ENCODE data around the gene KLHL2. TPM values are rescaled to one million over a fixed set of nuclear protein-coding genes. Genes with fewer than 3 reads are reported as not detected.
"Not testable (repeated sequence)": the region's sequence is repeated elsewhere in the genome, so short reads cannot be mapped to it uniquely, and the experiment has no call there.

The KLHL2 gene
- total RNA-seq, 2 donors from 2014 or later = 23.8 to 26.6 TPM

GRCh38 chr4:165221993-165222650 is 14.8 kb downstream of the KLHL2 start:
- DNase-seq (ENCODE audit: low spot score); intact Hi-C loops (cut with DNase I): not testable (repeated sequence)

DNA sequence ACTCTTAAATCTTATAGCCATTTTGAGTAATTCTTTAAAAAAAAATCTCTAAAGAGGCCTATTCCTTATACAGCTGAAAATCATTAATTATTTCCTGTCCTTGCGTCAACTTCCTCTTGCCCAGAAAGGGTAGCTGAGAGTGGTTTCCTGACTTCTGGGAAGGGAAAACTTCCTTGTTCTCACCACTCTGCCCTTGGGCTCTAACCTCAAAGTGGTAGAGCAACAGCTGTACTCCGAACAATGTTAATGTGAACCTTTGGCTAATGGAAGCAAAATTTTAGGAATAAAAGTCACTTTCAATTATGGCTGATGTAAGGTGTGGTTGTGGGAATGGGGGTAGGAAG is 15.3 kb downstream of the KLHL2 start:
- no peak for DNase-seq (ENCODE audit: low spot score)
- intact Hi-C loops (cut with DNase I) = no loop called here

- intact Hi-C loops (cut with DNase I); DNase-seq (ENCODE audit: low spot score): not testable (repeated sequence)
Observed at GRCh38 chr4:165227401-165227800, 20.0 kb downstream of the KLHL2 start.

GRCh38 chr4:165229490-165230200 is 22.3 kb downstream of the KLHL2 start:
- intact Hi-C loops (cut with DNase I); DNase-seq (ENCODE audit: low spot score): not testable (repeated sequence)

GRCh38 chr4:165232623-165233433 is 25.5 kb downstream of the KLHL2 start:
- not testable (repeated sequence) for DNase-seq (ENCODE audit: low spot score)

GRCh38 chr4:165234766-165235165 is 27.4 kb downstream of the KLHL2 start:
- no peak for DNase-seq (ENCODE audit: low spot score)
- intact Hi-C loops (cut with DNase I) = no loop called here

More at GRCh38 chr4:165232623-165233433, 25.5 kb downstream of the KLHL2 start:
- intact Hi-C loops (cut with DNase I) = not testable (repeated sequence)

- intact Hi-C loops (cut with DNase I); DNase-seq (ENCODE audit: low spot score): not testable (repeated sequence)
Observed at GRCh38 chr4:165236852-165237251, 29.5 kb downstream of the KLHL2 start.

DNA sequence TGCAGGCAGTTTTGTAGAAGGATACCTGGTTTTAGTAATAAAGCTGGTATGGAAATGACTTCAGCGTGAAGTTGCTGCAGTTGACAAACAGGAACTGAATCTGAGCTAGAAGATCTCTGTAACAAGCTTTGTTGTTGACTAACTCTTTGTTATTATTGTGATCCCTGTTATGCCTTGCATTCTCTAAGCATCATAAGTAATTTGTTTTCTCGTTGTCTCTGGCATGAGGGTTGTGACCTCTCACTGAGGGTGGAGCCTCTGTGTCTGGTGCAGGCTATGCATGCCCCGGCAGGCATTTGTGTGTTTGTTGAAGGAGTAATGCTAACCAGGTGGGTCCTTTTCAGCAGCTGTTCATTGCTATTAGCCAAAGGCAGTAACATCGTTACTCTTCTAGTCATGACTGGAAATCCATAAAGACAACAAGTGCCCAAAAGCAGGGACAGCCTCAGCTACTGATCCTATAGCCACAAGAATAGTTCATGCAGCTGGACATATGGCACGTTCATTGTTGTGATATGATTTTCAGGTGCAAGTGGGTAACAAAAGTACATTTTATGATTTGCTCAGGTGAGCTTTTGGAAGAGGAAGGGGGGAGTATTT is 30.8 kb downstream of the KLHL2 start:
- DNase-seq (ENCODE audit: low spot score); intact Hi-C loops (cut with DNase I): not testable (repeated sequence)

DNA sequence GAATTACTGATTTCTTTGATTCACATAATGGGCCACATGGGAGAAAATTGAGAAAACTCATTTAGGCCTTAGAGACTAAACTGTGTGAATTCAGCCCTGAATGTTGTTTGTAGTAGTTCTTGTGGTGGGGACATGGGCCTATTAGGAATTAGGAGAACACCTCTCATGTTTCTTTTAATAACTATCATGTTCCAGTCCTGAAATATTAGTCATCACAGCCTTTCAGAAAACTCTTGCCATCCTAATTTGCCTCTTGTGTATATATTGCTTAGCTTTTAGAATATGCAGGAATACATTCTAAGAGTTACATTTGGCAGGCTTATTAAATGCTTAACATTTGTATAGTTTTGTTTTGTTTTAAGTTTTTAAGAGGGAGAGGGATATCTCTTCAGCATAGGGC is 33.4 kb downstream of the KLHL2 start:
- intact Hi-C loops (cut with DNase I); DNase-seq (ENCODE audit: low spot score): not testable (repeated sequence)

DNA sequence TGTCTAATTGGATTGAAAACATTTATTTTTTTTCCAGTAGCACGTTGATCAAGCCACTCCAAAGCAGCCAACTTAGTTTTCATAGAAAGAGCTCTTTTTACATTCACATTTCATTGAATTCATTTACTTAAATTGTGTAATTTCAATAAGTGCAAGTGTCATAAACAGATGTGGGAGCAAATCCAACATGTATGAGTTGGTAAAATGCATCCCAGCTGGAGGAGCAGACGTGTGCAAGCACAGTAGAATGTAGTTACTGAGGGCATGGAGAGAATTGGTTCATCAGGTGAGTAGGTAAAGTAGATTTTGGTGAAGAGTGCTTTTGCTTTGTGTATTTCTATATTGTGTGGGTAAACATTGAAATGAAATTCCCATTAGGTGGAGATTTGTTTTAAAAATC is 36.8 kb downstream of the KLHL2 start:
- DNase-seq (ENCODE audit: low spot score); intact Hi-C loops (cut with DNase I): not testable (repeated sequence)

GRCh38 chr4:165244587-165245186 is 37.3 kb downstream of the KLHL2 start:
- intact Hi-C loops (cut with DNase I) = not testable (repeated sequence)

GRCh38 chr4:165248102-165248501 is 40.7 kb downstream of the KLHL2 start:
- no peak for DNase-seq (ENCODE audit: low spot score)
- intact Hi-C loops (cut with DNase I) = no loop called here

More at GRCh38 chr4:165244587-165245186, 37.3 kb downstream of the KLHL2 start:
- DNase-seq (ENCODE audit: low spot score) = not testable (repeated sequence)

DNA sequence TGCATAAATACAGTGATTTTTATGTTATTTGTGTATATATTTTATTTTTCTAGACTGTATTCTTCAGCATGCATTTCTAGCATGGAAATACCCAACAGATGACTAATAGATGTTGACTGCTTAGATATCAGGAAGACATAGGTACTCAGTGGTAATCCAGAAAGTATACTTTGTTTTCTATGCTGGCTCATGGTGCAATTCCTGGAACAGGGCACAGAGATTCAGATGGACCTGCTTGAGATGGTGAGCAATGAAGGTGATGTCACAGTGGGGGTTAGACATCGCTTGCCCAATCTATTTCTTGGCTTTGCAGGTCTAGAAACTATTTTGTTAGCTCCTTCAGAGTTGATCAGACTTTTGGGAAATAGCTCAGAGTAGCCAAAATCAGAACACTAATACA is 41.5 kb downstream of the KLHL2 start:
- intact Hi-C loops (cut with DNase I); DNase-seq (ENCODE audit: low spot score): not testable (repeated sequence)

DNA sequence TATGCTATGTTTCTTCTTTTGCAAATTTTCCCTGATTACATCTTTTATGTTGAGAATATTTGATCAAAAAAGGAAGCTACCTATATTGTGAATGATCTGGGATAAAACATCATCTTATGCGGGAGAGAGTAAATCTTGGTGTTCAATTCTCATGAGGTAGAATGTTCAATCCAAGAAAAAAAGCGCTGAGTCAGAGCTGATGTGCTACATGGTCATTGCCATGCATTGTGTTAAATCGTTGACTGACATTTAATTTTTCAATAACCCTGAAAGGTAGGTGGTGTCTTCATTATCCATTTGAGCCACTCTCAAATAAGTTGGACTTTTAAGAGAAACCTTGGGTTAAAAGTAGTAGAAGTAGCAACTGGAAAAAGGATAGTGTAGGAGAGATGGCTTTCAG is 47.4 kb downstream of the KLHL2 start:
- intact Hi-C loops (cut with DNase I); DNase-seq (ENCODE audit: low spot score): not testable (repeated sequence)

- intact Hi-C loops (cut with DNase I) = not testable (repeated sequence)
- peak; percentile 83 for DNase-seq (ENCODE audit: low spot score)
Observed at GRCh38 chr4:165255439-165255838, 48.1 kb downstream of the KLHL2 start.

DNA sequence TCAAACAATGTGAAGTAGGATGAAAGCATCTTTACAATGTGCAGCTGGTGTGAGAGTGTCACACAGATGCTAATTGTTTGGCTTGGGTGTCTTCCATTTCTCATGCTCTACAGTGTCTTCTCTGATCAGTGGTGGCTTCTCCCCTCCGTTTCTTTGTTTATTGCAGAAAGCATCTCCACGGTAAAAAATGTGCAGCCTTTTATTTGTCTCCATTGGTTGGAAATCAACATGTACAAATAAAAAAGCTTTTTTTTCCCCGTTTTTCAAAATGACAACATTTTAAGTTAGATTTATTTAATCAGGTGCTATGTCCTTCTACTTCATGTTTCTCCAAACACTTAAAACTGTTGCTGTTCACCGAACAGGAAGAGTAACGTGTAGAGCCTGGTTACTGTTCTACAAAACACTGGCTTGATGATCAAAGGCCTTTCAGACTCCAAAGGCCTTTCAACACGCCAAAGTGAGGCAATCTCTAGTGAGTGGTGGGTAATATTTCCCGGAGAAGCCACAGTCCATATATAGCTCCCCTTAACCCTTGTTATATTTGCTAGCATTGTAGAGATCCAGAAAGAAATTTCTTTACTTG is 48.8 kb downstream of the KLHL2 start:
- intact Hi-C loops (cut with DNase I); DNase-seq (ENCODE audit: low spot score): not testable (repeated sequence)

- DNase-seq (ENCODE audit: low spot score); intact Hi-C loops (cut with DNase I): not testable (repeated sequence)
Observed at GRCh38 chr4:165259776-165260175, 52.4 kb downstream of the KLHL2 start.

DNA sequence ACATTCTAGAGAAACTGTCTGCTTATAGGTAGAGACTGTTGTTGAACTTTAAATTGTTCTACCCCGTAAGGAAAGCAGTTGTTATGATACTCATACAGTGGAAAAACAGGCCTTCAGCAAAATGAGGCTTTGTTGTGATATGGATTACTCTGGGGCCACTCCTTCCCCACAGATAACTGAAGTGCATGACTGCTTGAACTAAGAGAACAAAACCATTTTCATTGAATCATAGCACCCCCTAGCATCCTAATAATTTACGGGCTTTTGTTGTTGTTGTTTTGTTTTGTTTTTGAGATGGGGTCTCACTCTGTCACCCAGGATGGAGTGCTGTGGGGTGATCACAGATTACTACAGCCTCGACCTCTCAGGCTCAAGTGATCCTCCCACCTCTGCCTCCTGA is 54.9 kb downstream of the KLHL2 start:
- DNase-seq (ENCODE audit: low spot score); intact Hi-C loops (cut with DNase I): not testable (repeated sequence)

DNA sequence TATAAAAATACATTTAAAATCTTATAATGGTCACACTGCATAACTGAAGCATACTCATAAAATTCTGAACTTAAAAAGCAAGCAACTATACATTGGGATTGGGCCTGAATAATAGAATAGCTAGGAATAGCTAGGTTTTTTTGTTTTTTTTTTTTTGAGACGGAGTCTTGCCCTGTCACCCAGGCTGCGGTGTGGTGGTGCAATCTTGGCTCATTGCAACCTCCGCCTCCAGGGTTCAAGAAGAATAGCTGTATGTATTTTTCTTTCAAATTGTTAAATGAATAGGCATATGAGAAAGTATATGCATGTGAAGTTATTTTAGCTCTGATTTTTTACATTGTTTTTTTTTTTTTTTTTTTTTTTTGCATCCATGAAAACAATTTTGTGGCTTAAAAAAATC is 56.1 kb downstream of the KLHL2 start:
- DNase-seq (ENCODE audit: low spot score); intact Hi-C loops (cut with DNase I): not testable (repeated sequence)

Measured in posterior vena cava (tissue), 2 donors.